ENCODE measurements around the gene CIB2. TPM values are rescaled to one million over a fixed set of nuclear protein-coding genes. Genes with fewer than 3 reads are reported as not detected.

The CIB2 gene
- total RNA-seq, 5 donors from 2014 or later (not counting 1 experiment from before 2014, with no cell fraction given): 0.72 to 2.8 (median 2.0) TPM

GRCh38 chr15:78174401-78174800 lies 43.2 kb upstream of the CIB2 start:
- Mint-ChIP-seq H3K9me3 (no peaks in the 10 kb centered on the region), H3K27me3 (no peaks in the 10 kb centered on the region), H3K4me3 (peak overlapping the region in 1 of 3 donors; percentile 27), H3K4me1 (peaks cover 23 to 30% (median 23%) of the 10 kb centered on the region in 3 donors), H3K36me3 (peaks cover 31% of the 10 kb centered on the region), H3K27ac (peak overlapping the region in 1 of 2 donors; percentile 23)
- Histone ChIP-seq H3K36me3 (ENCODE audit: control insufficient read depth in 2 of 2, extremely low read depth in 1 of 2, insufficient read depth in 1 of 2, low read length in 1 of 2) (peaks cover 2 to 19% of the 10 kb centered on the region in 2 donors), H3K4me3 (ENCODE audit: control insufficient read depth in 1 of 2, extremely low read depth in 1 of 2, low read length in 1 of 2) (no peak overlapping the region), H3K27me3 (replicated peaks in 1 of 2; ENCODE audit: control insufficient read depth in 2 of 2, extremely low read depth in 1 of 2, insufficient read depth in 2 of 2, low read length in 1 of 2) (peaks cover 0 to 7% of the 10 kb centered on the region in 2 experiments), H3K9me3 (no peaks in the 10 kb centered on the region), H3K27ac (ENCODE audit: low read length) (no peak overlapping the region), H3K4me1 (ENCODE audit: control insufficient read depth in 1 of 2, extremely low read depth in 1 of 2, insufficient read depth in 2 of 2, low read length in 2 of 2) (peaks cover 4 to 20% of the 10 kb centered on the region in 2 experiments)
- ChIA-PET POLR2A (no interaction called here), CTCF (no interaction called here)
- 40% methylated on average over 5 of the region's 9 CpGs for WGBS (ENCODE audit: insufficient coverage)
- peak in 4 of 35 experiments; percentile 10 to 34 (median 20) for DNase-seq
- ATAC-seq (replicated peaks in 1 of 4): peak; percentile 19 to 66 (median 50)

GRCh38 chr15:78171864-78172472 lies 40.7 kb upstream of the CIB2 start:
- Mint-ChIP-seq H3K9me3 (no peaks in the 10 kb centered on the region), H3K27ac (no peak overlapping the region), H3K4me1 (peaks cover 32 to 43% (median 33%) of the 10 kb centered on the region in 3 donors), H3K4me3 (no peak overlapping the region), H3K36me3 (peaks cover 49% of the 10 kb centered on the region), H3K27me3 (no peaks in the 10 kb centered on the region)
- ChIA-PET POLR2A (no interaction called here), CTCF (no interaction called here)
- ATAC-seq (replicated peaks in 1 of 4) (no peak), DNase-seq (no peak)
- Histone ChIP-seq H3K36me3 (ENCODE audit: control insufficient read depth in 2 of 2, extremely low read depth in 1 of 2, insufficient read depth in 1 of 2, low read length in 1 of 2) (peaks cover 2 to 28% of the 10 kb centered on the region in 2 donors), H3K4me1 (ENCODE audit: control insufficient read depth in 1 of 2, extremely low read depth in 1 of 2, insufficient read depth in 2 of 2, low read length in 2 of 2) (peaks cover 11 to 24% of the 10 kb centered on the region in 2 experiments), H3K9me3 (no peaks in the 10 kb centered on the region), H3K4me3 (ENCODE audit: control insufficient read depth in 1 of 2, extremely low read depth in 1 of 2, low read length in 1 of 2) (no peak overlapping the region), H3K27ac (ENCODE audit: low read length) (no peak overlapping the region), H3K27me3 (replicated peaks in 1 of 2; ENCODE audit: control insufficient read depth in 2 of 2, extremely low read depth in 1 of 2, insufficient read depth in 2 of 2, low read length in 1 of 2) (peaks cover 0 to 2% of the 10 kb centered on the region in 2 experiments)
- 95% methylated on average over 7 of the region's 9 CpGs for WGBS (ENCODE audit: insufficient coverage)

DNA sequence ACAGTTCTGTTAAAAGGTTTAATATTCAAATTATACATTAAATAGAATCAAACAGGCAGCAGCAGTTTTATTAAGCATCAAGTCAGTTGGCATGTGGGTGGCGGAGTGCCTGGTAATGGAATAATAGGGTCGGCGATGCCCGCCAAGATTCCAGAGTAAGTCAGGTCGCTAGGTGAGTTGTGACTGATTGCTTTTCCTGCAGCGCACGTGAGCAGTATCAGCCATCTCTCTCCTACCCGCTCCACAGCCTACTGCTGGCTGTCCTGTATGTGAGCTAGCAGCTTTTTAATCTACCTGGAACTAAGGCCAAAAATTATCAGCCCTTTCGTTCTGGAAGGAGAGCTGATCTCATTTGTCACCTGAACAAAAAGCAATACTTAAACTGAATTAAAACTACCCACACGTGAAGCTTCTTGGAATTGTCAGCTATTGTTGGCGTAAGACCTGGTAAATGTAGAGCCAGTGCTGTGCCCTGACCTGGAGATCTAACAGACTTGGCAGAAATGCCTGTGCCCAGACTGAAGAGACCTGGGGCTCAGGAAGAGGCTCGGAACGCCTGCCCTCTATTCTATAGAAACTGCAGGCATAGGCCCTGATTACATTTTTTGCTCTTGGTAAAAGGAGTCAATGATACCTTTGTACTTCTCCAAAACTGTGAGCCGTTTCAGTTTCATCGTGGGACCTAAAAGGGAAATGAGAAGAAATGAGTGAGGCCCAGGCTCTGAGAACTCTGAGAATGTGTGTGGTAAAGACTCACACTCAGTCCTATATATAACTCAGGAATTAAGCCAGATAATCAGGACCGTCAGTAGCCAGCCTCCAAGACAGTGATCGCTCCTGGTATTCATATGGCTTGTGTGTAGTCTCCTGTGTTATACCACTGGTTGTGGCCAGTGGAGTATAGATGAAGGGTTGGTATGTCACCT lies 39.9 kb upstream of the CIB2 start:
- H3K4me1 ChIP-seq (ENCODE audit: control insufficient read depth in 1 of 2, extremely low read depth in 1 of 2, insufficient read depth in 2 of 2, low read length in 2 of 2): peaks cover 11 to 24% of the 10 kb centered on the region in 2 experiments
- H3K9me3 ChIP-seq: no peaks in the 10 kb centered on the region
- H3K4me3 ChIP-seq (ENCODE audit: control insufficient read depth in 1 of 2, extremely low read depth in 1 of 2, low read length in 1 of 2): no peak overlapping the region
- H3K27me3 ChIP-seq (replicated peaks in 1 of 2; ENCODE audit: control insufficient read depth in 2 of 2, extremely low read depth in 1 of 2, insufficient read depth in 2 of 2, low read length in 1 of 2): peaks cover 0 to 2% of the 10 kb centered on the region in 2 experiments
- DNase-seq (no peak), ATAC-seq (replicated peaks in 1 of 4) (no peak)
- 83% methylated on average over 9 of the region's 17 CpGs for WGBS (ENCODE audit: insufficient coverage)
- H3K36me3 ChIP-seq (ENCODE audit: control insufficient read depth in 2 of 2, extremely low read depth in 1 of 2, insufficient read depth in 1 of 2, low read length in 1 of 2): peaks cover 2 to 32% of the 10 kb centered on the region in 2 donors
- H3K36me3 Mint-ChIP-seq: peaks cover 57% of the 10 kb centered on the region
- no peak overlapping the region for H3K4me3 Mint-ChIP-seq
- ChIA-PET POLR2A (interaction anchor here in 1 of 2 donors (0.7 kb wide), 1 partner anchor 48 kb away, joined by 4 read pairs; no protein-coding TSS in a partner anchor), CTCF (interaction anchor here in 1 of 2 donors (1.0 kb wide), 1 partner anchor 62 kb away, joined by 3 read pairs; no protein-coding TSS in a partner anchor)
- peak overlapping the region; percentile 39 to 56 for H3K27ac Mint-ChIP-seq
- H3K27ac ChIP-seq (ENCODE audit: low read length): no peak overlapping the region
- peaks cover 32 to 46% (median 33%) of the 10 kb centered on the region in 3 donors for H3K4me1 Mint-ChIP-seq
- no peaks in the 10 kb centered on the region for H3K9me3 Mint-ChIP-seq
- no peaks in the 10 kb centered on the region for H3K27me3 Mint-ChIP-seq

DNA sequence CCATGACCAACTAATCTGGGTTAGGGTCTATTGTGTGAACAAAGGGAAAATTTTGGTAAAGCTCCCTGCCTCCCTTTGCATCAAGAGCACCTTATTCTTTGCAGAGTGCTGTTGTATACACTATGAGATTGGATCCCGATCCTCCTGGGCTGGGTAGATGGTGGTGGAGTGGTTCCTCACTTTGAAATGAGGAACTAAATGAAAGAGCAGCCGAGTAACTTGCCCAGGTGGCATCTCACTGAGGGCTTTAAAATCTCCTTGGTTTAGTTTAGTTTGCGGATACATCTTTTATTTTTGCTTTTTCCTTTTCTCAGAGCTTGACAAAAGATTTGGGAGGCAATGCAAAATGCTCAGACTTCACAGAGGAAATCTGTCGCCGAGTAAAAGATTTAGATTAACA lies 37.4 kb upstream of the CIB2 start:
- H3K27ac Mint-ChIP-seq: no peak overlapping the region
- Histone ChIP-seq H3K4me1 (ENCODE audit: control insufficient read depth in 1 of 2, extremely low read depth in 1 of 2, insufficient read depth in 2 of 2, low read length in 2 of 2) (peaks cover 8 to 11% of the 10 kb centered on the region in 2 experiments), H3K9me3 (no peaks in the 10 kb centered on the region), H3K27ac (ENCODE audit: low read length) (no peak overlapping the region), H3K36me3 (ENCODE audit: control insufficient read depth in 2 of 2, extremely low read depth in 1 of 2, insufficient read depth in 1 of 2, low read length in 1 of 2) (peaks cover 18 to 44% of the 10 kb centered on the region in 2 donors), H3K4me3 (ENCODE audit: control insufficient read depth in 1 of 2, extremely low read depth in 1 of 2, low read length in 1 of 2) (no peak overlapping the region), H3K27me3 (replicated peaks in 1 of 2; ENCODE audit: control insufficient read depth in 2 of 2, extremely low read depth in 1 of 2, insufficient read depth in 2 of 2, low read length in 1 of 2) (no peaks in the 10 kb centered on the region)
- peaks cover 70% of the 10 kb centered on the region for H3K36me3 Mint-ChIP-seq
- no peaks in the 10 kb centered on the region for H3K27me3 Mint-ChIP-seq
- no peak overlapping the region for H3K4me3 Mint-ChIP-seq
- H3K9me3 Mint-ChIP-seq: no peaks in the 10 kb centered on the region
- peaks cover 13 to 28% (median 17%) of the 10 kb centered on the region in 3 donors for H3K4me1 Mint-ChIP-seq
- ATAC-seq (replicated peaks in 1 of 4): no peak
- WGBS (ENCODE audit: insufficient coverage): 100% methylated on average over 1 of the region's 5 CpGs
- ChIA-PET CTCF (no interaction called here), POLR2A (no interaction called here)
- DNase-seq: no peak

DNA sequence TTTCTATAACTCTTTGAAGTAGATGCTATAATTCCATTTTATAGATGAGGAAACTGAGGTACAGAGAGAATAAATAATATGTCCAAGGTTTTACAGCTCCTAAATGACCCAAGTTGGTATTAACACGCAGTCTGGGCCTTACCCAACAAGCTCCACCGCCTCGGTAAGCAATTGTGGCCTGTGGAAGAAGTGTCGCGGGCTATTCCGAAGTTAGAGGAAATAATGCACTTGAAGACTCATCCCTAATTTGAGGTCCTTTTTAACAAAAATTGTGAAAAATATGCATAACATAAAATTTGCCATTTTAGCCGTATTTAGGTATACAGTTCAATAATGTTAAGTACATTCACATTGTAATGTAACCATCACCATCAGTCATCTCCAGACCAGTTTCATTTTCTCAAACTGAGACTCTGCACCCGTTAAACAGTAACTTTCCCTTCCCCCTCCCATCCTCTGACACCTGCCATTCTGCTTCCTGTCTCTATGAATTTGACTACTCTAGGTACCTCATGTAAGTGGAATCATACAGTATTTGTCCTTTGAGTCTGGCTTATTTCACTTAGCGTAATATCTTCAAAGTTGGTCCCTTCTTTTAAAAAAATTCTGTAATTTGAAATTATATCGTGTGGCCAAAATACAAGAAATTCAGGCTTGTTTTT lies 36.1 kb upstream of the CIB2 start:
- Mint-ChIP-seq H3K9me3 (no peaks in the 10 kb centered on the region), H3K27ac (peak overlapping the region; percentile 1 to 19), H3K36me3 (peaks cover 74% of the 10 kb centered on the region), H3K4me1 (peaks cover 9 to 20% (median 10%) of the 10 kb centered on the region in 3 donors), H3K4me3 (peak overlapping the region in 2 of 3 donors; percentile 17 to 25), H3K27me3 (no peaks in the 10 kb centered on the region)
- Histone ChIP-seq H3K9me3 (no peaks in the 10 kb centered on the region), H3K4me3 (ENCODE audit: control insufficient read depth in 1 of 2, extremely low read depth in 1 of 2, low read length in 1 of 2) (no peak overlapping the region), H3K27ac (ENCODE audit: low read length) (no peak overlapping the region), H3K4me1 (ENCODE audit: control insufficient read depth in 1 of 2, extremely low read depth in 1 of 2, insufficient read depth in 2 of 2, low read length in 2 of 2) (peaks cover 4 to 7% of the 10 kb centered on the region in 2 experiments), H3K36me3 (ENCODE audit: control insufficient read depth in 2 of 2, extremely low read depth in 1 of 2, insufficient read depth in 1 of 2, low read length in 1 of 2) (peaks cover 18 to 45% of the 10 kb centered on the region in 2 donors), H3K27me3 (replicated peaks in 1 of 2; ENCODE audit: control insufficient read depth in 2 of 2, extremely low read depth in 1 of 2, insufficient read depth in 2 of 2, low read length in 1 of 2) (no peaks in the 10 kb centered on the region)
- peak in 2 of 35 experiments; percentile 14 to 53 for DNase-seq
- ATAC-seq (replicated peaks in 1 of 4): peak; percentile 69 to 89 (median 78)
- ChIA-PET POLR2A (no interaction called here), CTCF (interaction anchor here (0.5 to 0.8 kb wide), 3 partner anchors 50 to 74 kb away, joined by 3 read pairs; no protein-coding TSS in a partner anchor)
- WGBS (ENCODE audit: insufficient coverage): 30% methylated on average over 2 of the region's 10 CpGs

- DNase-seq (no peak), ATAC-seq (replicated peaks in 1 of 4) (no peak)
- peaks cover 20 to 58% of the 10 kb centered on the region in 2 donors for H3K36me3 ChIP-seq (ENCODE audit: control insufficient read depth in 2 of 2, extremely low read depth in 1 of 2, insufficient read depth in 1 of 2, low read length in 1 of 2)
- peaks cover 9 to 22% (median 19%) of the 10 kb centered on the region in 3 donors for H3K4me1 Mint-ChIP-seq
- H3K4me3 ChIP-seq (ENCODE audit: control insufficient read depth in 1 of 2, extremely low read depth in 1 of 2, low read length in 1 of 2): no peak overlapping the region
- H3K27me3 ChIP-seq (replicated peaks in 1 of 2; ENCODE audit: control insufficient read depth in 2 of 2, extremely low read depth in 1 of 2, insufficient read depth in 2 of 2, low read length in 1 of 2): no peaks in the 10 kb centered on the region
- no peaks in the 10 kb centered on the region for H3K27me3 Mint-ChIP-seq
- H3K4me3 Mint-ChIP-seq: no peak overlapping the region
- no peaks in the 10 kb centered on the region for H3K9me3 Mint-ChIP-seq
- H3K27ac ChIP-seq (ENCODE audit: low read length): no peak overlapping the region
- ChIA-PET CTCF (no interaction called here), POLR2A (no interaction called here)
- peaks cover 63% of the 10 kb centered on the region for H3K36me3 Mint-ChIP-seq
- H3K27ac Mint-ChIP-seq: no peak overlapping the region
- peaks cover 4 to 7% of the 10 kb centered on the region in 2 experiments for H3K4me1 ChIP-seq (ENCODE audit: control insufficient read depth in 1 of 2, extremely low read depth in 1 of 2, insufficient read depth in 2 of 2, low read length in 2 of 2)
- H3K9me3 ChIP-seq: no peaks in the 10 kb centered on the region
- WGBS (ENCODE audit: insufficient coverage): no CpG with 5 or more reads among the region's 2 CpGs
Measured at GRCh38 chr15:78164010-78164409, 32.8 kb upstream of the CIB2 start.

All from T-cell (primary cell).